Measurements from ENCODE around the gene MIPOL1.

DNA sequence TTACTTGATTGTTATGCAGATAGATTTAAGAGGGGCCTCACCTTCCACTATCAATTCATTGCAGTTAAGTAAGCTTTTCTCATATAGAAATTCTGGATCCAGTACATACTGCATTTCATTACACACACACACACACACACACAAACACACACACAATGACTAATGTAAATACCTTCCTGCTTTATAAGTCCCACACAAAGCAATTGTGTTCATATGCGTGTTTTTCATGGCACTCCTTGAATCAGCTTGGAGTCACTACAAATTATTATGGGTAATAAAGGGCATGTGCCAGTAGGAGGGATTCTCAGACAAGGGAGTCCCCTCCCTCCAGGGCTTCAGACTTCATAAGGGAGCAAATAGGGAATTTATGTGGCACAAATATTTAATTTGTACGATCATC is 4.5 kb downstream of the MIPOL1 start:
- TF ChIP-seq POLR2AphosphoS5 (IDR thresholded peaks at IDR 0.05; ENCODE audit: low read depth, low read length) (no peak), POLR2A (IDR thresholded peaks at IDR 0.05; ENCODE audit: low read depth, low read length) (no peak), TAF1 (IDR thresholded peaks at IDR 0.05; ENCODE audit: borderline replicate concordance, low read depth, low read length) (no peak)
